Endothelial cell of umbilical vein (primary cell): ENCODE measurements around the gene ITPR2.

Experiments used
- CTCF ChIP-seq, 2 donors: IDR thresholded peaks; 1 replicate in 1 of 2; 2 replicates in 1 of 2; pipeline ENCODE4 v1.5.1; 2011; ENCODE audit warnings: low read length in 2 of 2, mild to moderate bottlenecking in 2 of 2, moderate library complexity in 2 of 2, control low read depth in 1 of 2, inconsistent platforms in 1 of 2, low read depth in 1 of 2; ENCODE audit not compliant: insufficient read depth in 1 of 2; ENCODE audit errors: extremely low read depth in 1 of 2
- EZH2 ChIP-seq: IDR thresholded peaks from 2 replicates; pipeline ENCODE4 v1.6.1; 2012; ENCODE audit warnings: borderline replicate concordance, low read depth, mild to moderate bottlenecking, moderate library complexity, low read length, inconsistent platforms; ENCODE audit not compliant: severe bottlenecking
- FOS ChIP-seq: IDR thresholded peaks from 2 replicates; pipeline ENCODE4 v1.6.1; 2011; ENCODE audit warnings: mild to moderate bottlenecking, low read length, moderate library complexity, borderline replicate concordance; ENCODE audit not compliant: insufficient read depth
- MAX ChIP-seq: IDR thresholded peaks from 2 replicates; pipeline ENCODE4 v1.6.1; 2011; ENCODE audit not compliant: insufficient read depth, insufficient read length
- MYC ChIP-seq: IDR thresholded peaks from one replicate; pipeline ENCODE4 v1.6.1; 2011; ENCODE audit warnings: mild to moderate bottlenecking, low read depth, low read length
- POLR2A ChIP-seq: IDR thresholded peaks from 2 replicates; pipeline ENCODE4 v1.6.1; 2012; ENCODE audit warnings: low read depth, mild to moderate bottlenecking, control low read depth, low read length
- POLR2AphosphoS5 ChIP-seq: IDR thresholded peaks from 2 replicates; pipeline ENCODE4 v1.6.1; 2012; ENCODE audit warnings: low read depth, mild to moderate bottlenecking, control low read depth, low read length, moderate library complexity; ENCODE audit not compliant: insufficient read depth

GRCh38 chr12:26396402-26396801 lies 436.6 kb downstream of the ITPR2 start:
- TF ChIP-seq CTCF (IDR thresholded peaks at IDR 0.05; ENCODE audit: extremely low read depth in 1 of 2, insufficient read depth in 1 of 2, low read depth in 1 of 2, low read length in 2 of 2) (no peak), POLR2AphosphoS5 (no peak), POLR2A (no peak), FOS (no peak), EZH2 (no peak), MYC (no peak), MAX (no peak)
